Measurements from ENCODE around the gene PREB. TPM values are rescaled to one million over a fixed set of nuclear protein-coding genes. Genes with fewer than 3 reads are reported as not detected.
"Not testable (repeated sequence)": the region's sequence is repeated elsewhere in the genome, so short reads cannot be mapped to it uniquely, and the experiment has no call there.

PREB gene
- polyA plus RNA-seq, 1 donor, result 35.4 TPM

DNA sequence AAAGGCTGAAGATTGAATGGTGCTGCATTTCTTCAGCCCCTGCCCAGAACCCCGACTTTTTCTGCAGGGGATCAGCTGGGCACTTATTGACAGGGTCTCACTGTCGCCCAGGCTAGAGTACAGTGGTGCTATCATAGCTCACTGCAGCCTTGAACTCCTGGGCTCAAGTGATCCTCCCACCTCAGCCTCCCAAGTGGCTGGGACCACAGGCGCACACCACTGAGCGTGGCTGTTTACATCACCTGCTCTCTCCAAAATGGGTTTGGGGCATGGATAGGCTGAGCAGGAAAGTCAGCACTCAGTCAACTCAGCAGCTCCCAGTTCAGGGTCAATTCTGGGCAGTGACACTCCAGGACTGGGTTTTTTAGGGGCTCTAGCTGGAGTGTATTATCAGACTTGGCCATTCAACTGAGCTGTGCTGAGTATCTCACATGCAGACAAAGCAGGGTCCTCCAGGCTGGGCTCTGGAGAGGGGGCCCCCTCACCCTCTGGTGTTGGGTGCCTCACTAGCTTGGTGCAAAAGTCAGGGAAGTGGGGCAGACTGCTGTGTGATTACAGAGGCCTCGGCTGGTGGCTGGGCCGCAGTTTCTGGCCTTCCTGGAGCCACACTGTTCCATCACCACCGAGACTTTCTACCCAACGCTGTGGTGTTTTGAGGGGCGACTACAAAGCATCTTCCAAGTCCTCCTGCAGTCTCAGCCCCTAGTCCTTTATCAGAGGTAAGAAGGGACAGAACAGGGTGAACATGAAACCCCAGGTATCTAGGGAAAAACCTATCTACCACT lies 6.4 kb downstream of the PREB start:
- DNase-seq (ENCODE audit: low read depth), result no peak

DNA sequence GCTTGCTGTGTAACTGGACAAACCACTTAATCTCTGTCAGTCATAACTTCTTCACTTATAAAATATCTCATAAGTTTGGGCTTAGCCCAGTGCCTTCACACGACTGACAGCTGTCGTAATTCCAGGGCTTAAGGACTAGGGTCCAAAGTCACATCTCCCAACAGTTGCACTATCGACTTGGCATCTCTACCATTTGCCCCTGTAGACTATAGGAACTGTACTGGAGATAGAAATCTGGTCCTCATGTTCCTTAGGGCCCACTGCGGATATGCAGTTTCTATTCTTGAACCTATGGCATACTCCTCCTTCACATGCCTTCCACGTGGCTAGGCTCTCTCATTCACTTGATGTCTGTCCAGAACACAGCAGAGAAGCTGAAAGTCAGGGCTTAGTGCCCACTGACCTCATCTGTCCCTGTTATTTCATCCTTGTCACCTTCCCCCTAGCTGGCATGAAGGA lies 8.2 kb downstream of the PREB start:
- no peak for DNase-seq (ENCODE audit: low read depth)

DNA sequence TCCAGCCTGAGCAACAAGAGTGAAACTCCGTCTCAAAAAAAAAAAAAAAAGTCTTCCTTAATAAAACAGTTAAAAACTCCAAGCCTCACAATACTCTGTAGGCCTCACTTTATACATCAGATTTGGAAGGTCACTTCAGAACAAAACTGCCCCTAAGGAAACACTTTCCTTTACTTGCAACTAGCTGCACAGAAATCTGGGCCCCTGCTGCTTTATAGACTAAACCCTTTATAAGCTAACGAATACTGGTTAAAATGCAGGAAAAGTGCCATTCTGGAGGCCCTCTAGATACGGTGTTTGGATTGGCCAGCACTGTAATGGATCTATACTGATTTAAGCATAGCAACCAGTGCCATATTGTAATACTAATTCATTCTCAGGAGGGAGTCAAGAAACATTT lies 9.3 kb downstream of the PREB start:
- no peak for DNase-seq (ENCODE audit: low read depth)

GRCh38 chr2:27123302-27124150 lies 10.9 kb downstream of the PREB start, which contains the start of gene ABHD1:
TSS of gene ABHD1 (plus strand) at chr2:27123815. CDS start at chr2:27123949, 134 bp downstream.
- DNase-seq (ENCODE audit: low read depth), result no peak

- no peak for DNase-seq (ENCODE audit: low read depth)
These were observed 11.6 kb downstream of the PREB start for GRCh38 chr2:27122791-27123190.

- DNase-seq (ENCODE audit: low read depth), result no peak
These were observed 12.5 kb downstream of the PREB start for GRCh38 chr2:27121906-27122305.

DNA sequence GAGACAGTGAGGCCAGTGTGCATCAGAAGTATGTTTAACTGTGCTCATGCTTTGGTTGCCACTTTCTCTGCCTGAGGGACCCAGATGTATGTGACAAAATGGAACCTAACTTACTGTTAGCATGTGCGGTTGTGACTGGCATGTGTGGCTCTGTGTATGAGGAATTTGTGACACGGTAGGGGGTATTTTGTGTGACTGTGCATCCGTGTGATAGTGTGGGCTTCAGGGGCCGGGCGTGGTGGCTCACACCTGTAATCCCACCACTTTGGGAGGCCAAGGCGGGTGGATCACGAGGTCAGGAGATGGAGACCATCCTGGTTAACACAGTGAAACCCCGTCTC lies 15.1 kb downstream of the PREB start:
- not testable (repeated sequence) for DNase-seq (ENCODE audit: low read depth)

DNA sequence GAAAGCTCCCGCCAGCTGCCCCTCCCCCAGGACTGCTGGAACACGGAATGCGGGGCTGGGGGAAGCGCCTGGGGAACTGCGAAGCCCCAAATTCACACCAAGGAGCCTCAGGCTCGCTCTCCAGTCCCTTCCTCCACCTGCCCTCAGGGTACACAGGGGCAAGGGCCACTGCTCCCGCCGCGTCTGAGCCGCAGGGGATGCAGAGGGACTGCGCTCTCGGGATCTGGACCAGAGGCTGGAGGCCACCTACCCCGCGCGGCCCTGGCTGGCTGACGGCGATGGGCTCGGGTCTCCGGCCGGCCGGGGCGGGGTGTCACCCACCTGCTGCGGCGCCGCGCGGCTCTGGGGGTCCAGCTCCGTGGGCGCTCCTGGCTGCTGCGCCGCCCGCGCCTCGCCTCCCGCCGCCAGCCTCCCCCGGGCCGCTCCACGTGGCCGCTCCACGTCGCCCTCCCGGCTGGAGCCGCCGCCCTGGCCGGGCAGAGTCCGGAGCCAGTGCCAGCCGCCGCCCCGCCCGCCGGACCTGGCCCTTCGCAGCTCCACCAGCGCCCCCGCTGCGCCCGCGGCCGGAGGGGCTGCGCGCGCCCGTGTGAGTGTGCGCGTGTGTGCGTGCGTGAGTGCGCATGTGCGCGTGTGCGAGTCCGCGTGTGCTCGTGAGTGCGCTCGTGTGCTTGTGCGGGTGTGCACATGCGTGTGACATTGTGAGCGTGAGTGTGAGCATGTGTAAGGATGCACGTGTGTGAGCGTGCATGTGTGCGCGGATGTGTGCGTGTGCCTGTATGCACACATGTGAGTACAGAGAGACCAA lies 15.7 kb downstream of the PREB start, which contains the start of gene CGREF1:
Gene CGREF1 (minus strand): TSS at position 604 of the 805 bp plus-strand sequence. CDS start 14,762 bp downstream, outside the sequence.
- no peak for DNase-seq (ENCODE audit: low read depth)

GRCh38 chr2:27117995-27118524 lies 16.4 kb downstream of the PREB start:
- no peak for DNase-seq (ENCODE audit: low read depth)

DNA sequence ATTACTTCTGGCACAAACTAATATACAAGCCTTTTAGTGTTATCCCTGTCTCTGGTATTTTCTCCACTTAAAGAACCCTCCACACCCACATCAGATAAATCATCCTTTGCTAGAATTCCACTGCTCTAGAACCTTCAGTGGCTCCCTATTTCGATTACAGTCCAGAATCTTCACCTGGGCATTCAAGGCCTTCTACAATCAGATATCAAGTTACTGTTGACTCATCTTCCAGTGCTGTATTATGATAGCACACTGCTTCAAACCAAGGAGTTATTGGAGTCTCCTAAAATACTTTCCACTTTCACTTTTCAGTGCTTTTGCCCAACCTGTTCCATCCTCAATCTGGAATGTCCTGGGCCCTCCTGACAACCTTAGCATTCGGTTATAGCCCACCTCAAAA lies 18.9 kb downstream of the PREB start:
- DNase-seq (ENCODE audit: low read depth), result no peak

DNA sequence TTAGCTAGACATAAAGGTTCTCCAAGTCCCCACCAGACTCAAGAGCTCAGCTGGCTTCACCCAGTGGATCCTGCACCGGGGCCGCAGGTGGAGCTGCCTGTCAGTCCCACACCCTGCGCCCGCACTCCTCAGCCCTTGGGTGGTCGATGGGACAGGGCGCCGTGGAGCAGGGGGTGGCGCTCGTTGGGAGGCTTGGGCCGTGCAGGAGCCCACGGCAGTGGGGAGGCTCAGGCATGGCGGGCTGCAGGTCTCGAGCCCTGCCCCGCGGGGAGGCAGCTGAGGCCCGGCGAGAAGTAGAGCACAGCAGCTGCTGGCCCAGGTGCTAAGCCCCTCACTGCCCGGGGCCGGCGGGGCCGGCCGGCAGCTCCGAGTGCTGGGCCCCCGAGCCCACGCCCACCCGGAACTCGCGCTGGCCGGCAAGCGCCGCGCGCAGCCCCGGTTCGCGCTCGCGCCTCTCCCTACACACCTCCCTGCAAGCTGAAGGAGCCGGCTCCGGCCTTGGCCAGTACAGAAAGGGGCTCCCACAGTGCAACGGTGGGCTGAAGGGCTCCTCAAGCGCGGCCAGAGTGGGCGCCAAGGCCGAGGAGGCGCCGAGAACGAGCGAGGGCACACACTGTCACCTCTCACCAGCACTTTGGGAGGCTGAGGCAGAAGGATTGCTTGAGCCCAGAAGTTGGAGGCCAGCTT lies 22.9 kb downstream of the PREB start:
- not testable (repeated sequence) for DNase-seq (ENCODE audit: low read depth)

GRCh38 chr2:27110603-27111352 lies 23.7 kb downstream of the PREB start:
- not testable (repeated sequence) for DNase-seq (ENCODE audit: low read depth)

DNA sequence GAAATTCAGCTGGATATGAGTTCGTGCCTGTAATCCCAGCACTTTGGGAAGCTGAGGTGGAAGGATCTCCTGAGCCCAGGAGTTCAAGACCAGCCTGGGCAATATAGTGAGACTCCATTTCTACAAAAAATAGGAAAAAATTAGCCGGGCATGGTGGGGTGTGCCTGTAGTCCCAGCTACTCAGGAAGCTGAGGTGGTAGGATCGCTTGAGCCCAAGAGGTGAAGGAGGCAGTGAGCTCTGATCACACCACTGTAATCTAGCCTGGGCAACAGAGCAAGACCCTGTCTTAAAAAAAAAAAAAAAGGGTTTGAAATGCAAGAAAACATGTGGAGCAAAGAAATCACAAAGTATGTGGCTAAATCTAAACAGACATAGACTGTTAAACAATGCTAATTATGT lies 25.4 kb downstream of the PREB start:
- DNase-seq (ENCODE audit: low read depth), result no peak

GRCh38 chr2:27108221-27108620 lies 26.2 kb downstream of the PREB start:
- no peak for DNase-seq (ENCODE audit: low read depth)

- DNase-seq (ENCODE audit: low read depth), result no peak
These were observed 28.5 kb downstream of the PREB start for GRCh38 chr2:27105981-27106380.

GRCh38 chr2:27102329-27102728 lies 32.1 kb downstream of the PREB start:
- no peak for DNase-seq (ENCODE audit: low read depth)

GRCh38 chr2:27100036-27100435 lies 34.4 kb downstream of the PREB start:
- no peak for DNase-seq (ENCODE audit: low read depth)

DNA sequence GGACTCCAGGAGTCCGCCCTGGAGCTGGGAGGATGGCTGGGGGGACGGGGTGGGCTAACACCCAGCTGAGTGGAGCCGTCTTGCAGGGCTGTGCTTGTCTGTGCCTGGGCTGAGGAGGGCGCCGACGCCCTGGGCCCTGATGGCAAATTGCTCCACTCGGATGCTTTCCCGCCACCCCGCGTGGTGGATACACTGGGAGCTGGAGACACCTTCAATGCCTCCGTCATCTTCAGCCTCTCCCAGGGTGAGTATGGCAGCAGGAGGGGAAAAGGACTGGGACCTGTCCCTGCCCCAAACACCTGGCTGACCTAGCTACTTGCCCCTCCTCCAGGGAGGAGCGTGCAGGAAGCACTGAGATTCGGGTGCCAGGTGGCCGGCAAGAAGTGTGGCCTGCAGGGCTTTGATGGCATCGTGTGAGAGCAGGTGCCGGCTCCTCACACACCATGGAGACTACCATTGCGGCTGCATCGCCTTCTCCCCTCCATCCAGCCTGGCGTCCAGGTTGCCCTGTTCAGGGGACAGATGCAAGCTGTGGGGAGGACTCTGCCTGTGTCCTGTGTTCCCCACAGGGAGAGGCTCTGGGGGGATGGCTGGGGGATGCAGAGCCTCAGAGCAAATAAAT lies 35.0 kb downstream of the PREB start:
- no peak for DNase-seq (ENCODE audit: low read depth)

- no peak for DNase-seq (ENCODE audit: low read depth)
These were observed 37.1 kb downstream of the PREB start for GRCh38 chr2:27097341-27097740.
